Thoracic aorta (tissue), 2 donors: ENCODE results near the gene GPRC5B. TPM values are rescaled to one million over a fixed set of nuclear protein-coding genes. Genes with fewer than 3 reads are reported as not detected.

Source experiments
- ATAC-seq: fragments of 150-250 bp; one replicate; pipeline ENCODE4 v1.8.0; 2017; ENCODE audit warnings: low read depth; ENCODE audit not compliant: insufficient number of reproducible peaks, low FRiP score
- DNase-seq: peaks from one replicate; pipeline ENCODE4 v3.0.0-alpha.2; 2020; ENCODE audit warnings: low spot score
- H3K27ac ChIP-seq, 2 donors: fragments of 200-600 bp; sonication (generic); 1 replicate in 1 of 2; 2 replicates in 1 of 2; pipeline ENCODE4 v1.5.1; 2016; ENCODE audit warnings: mild to moderate bottlenecking in 2 of 2, moderate library complexity in 2 of 2
- H3K27me3 ChIP-seq: fragments of 200-600 bp; sonication (generic); replicated peaks from 2 replicates; pipeline ENCODE4 v1.6.0; 2016; ENCODE audit warnings: mild to moderate bottlenecking; ENCODE audit not compliant: insufficient read depth
- H3K36me3 ChIP-seq: fragments of 200-600 bp; sonication (generic); one replicate; pipeline ENCODE4 v1.5.1; 2016
- H3K4me1 ChIP-seq, 2 donors: fragments of 200-600 bp; sonication (generic); 1 replicate in 1 of 2; 2 replicates in 1 of 2; pipeline versions ENCODE4 v1.5.1 to v1.6.0; 2016; ENCODE audit warnings: low read depth in 2 of 2, mild to moderate bottlenecking in 1 of 2; ENCODE audit not compliant: control insufficient read depth in 1 of 2
- H3K4me3 ChIP-seq: fragments of 200-600 bp; sonication (generic); 2 replicates; pipeline ENCODE4 v1.5.1; 2016; ENCODE audit warnings: mild to moderate bottlenecking
- H3K9me3 ChIP-seq: fragments of 200-600 bp; sonication (generic); 2 replicates; pipeline ENCODE4 v1.5.1; 2016
- CTCF ChIP-seq: fragments of 200-600 bp; sonication (generic); IDR thresholded peaks from one replicate; pipeline ENCODE4 v1.5.1; 2019; ENCODE audit warnings: antibody characterized with exemption
- total RNA-seq, 2 donors: library from RNA; depleted of rRNA; stranded (reverse); fragments of >200 nt; gene quantifications; one replicate each; pipeline versions ENCODE4 v1.1.0 to v1.2.3, GENCODE V29; 2016

The GPRC5B gene
- total RNA-seq, 2 donors from 2014 or later: 9.6 to 16.1 TPM

GRCh38 chr16:19898166-19898565 is 13.5 kb upstream of the GPRC5B start:
- DNase-seq (no peak), ATAC-seq (no peak)
- no peaks in the 10 kb centered on the region for H3K27me3 ChIP-seq
- TF ChIP-seq CTCF: no peak
- no peaks in the 10 kb centered on the region for H3K9me3 ChIP-seq
- no peaks in the 10 kb centered on the region for H3K4me1 ChIP-seq
- H3K27ac ChIP-seq: no peak overlapping the region
- no peak overlapping the region for H3K4me3 ChIP-seq
- no peaks in the 10 kb centered on the region for H3K36me3 ChIP-seq

- Histone ChIP-seq H3K4me3 (no peak overlapping the region), H3K27me3 (no peaks in the 10 kb centered on the region), H3K4me1 (no peaks in the 10 kb centered on the region), H3K9me3 (no peaks in the 10 kb centered on the region), H3K27ac (no peak overlapping the region), H3K36me3 (no peaks in the 10 kb centered on the region)
- no peak for TF ChIP-seq CTCF
- no peak for DNase-seq
- no peak for ATAC-seq
Measured at GRCh38 chr16:19896951-19897350, 12.3 kb upstream of the GPRC5B start.

- no peaks in the 10 kb centered on the region for H3K27me3 ChIP-seq
- ATAC-seq (no peak), DNase-seq (no peak)
- H3K4me3 ChIP-seq: no peak overlapping the region
- H3K27ac ChIP-seq: no peak overlapping the region
- no peak for TF ChIP-seq CTCF
- H3K9me3 ChIP-seq: no peaks in the 10 kb centered on the region
- no peaks in the 10 kb centered on the region for H3K4me1 ChIP-seq
- no peaks in the 10 kb centered on the region for H3K36me3 ChIP-seq
Measured at GRCh38 chr16:19894586-19894985, 9.9 kb upstream of the GPRC5B start.

GRCh38 chr16:19892902-19893301 is 8.3 kb upstream of the GPRC5B start:
- ATAC-seq: no peak
- no peaks in the 10 kb centered on the region for H3K27me3 ChIP-seq
- no peak for TF ChIP-seq CTCF
- H3K27ac ChIP-seq: no peak overlapping the region
- H3K4me1 ChIP-seq: no peaks in the 10 kb centered on the region
- no peak overlapping the region for H3K4me3 ChIP-seq
- no peaks in the 10 kb centered on the region for H3K9me3 ChIP-seq
- DNase-seq: no peak
- H3K36me3 ChIP-seq: no peaks in the 10 kb centered on the region

GRCh38 chr16:19890901-19891300 is 6.3 kb upstream of the GPRC5B start:
- H3K4me1 ChIP-seq: peaks cover 0 to 2% of the 10 kb centered on the region in 2 donors
- H3K27ac ChIP-seq: no peak overlapping the region
- H3K27me3 ChIP-seq: no peaks in the 10 kb centered on the region
- no peaks in the 10 kb centered on the region for H3K36me3 ChIP-seq
- H3K4me3 ChIP-seq: no peak overlapping the region
- no peak for ATAC-seq
- H3K9me3 ChIP-seq: no peaks in the 10 kb centered on the region
- TF ChIP-seq CTCF: no peak
- DNase-seq: no peak
